ENCODE results near the gene SLC9C1. TPM values are rescaled to one million over a fixed set of nuclear protein-coding genes. Genes with fewer than 3 reads are reported as not detected.

The SLC9C1 gene
- total RNA-seq = 0.94 TPM
- polyA plus RNA-seq = 0.11 TPM
- long read RNA-seq, donor 1 = 0 reads
- long read RNA-seq, donor 2 = 0 reads
- long read RNA-seq, donor 3 = 0 reads
- long read RNA-seq, donor 4 = 0 reads
- long read RNA-seq, donor 5 = 0 reads
- long read RNA-seq, donor 6 = 0 reads
- long read RNA-seq, donor 7 = 0 reads
- long read RNA-seq, donor 8 = 0 reads
- long read RNA-seq, donor 9 = 0 reads
- long read RNA-seq, donor 10 = 0 reads

DNA sequence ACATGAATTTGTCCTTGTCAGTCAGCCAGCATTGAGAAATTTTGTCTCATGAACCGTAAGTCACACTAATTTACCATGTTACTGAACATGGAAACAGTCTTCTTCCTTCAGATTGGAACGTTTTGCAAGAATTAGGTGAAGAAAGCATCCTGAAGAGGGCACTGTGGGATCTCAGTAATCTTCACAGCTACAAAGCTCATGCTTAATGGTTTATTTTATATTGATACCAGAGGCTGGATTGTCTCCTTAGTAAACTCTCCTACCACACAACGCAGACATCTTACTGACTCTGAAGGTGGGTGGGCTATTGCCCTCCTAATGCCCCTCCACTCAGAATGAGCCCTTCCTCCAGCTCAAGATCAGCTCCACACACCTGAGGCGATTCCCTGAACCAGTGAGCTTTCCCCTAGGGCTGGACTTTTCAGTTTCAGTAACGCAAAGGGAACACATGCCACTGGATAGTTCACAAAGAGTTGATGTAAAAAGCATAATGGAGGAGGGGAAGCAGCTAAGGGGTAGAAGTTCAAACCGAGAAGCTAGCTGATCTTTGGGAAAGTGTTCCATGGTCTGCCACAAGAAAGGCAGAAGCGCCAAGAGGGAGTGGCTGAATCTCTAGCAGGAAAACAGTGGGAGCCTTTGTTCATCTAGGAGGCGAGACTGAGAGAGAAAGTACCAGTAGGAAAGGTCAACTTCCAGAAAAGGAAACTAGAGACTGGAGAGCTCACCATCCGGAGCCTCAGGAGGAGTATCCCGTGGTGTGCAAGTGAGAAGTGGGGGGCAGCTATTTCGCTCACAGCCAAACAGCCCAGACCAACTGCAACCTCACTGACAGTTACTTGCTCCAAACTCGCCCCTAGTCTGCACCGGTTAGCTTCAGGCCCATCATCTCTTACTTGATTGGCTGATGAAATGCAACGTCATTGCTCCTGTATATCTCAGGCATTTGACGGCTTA, at the start of gene SLC9C1:
TSS of gene SLC9C1 (minus strand) at position 849 of the 954 bp plus-strand sequence. CDS start 7,425 bp downstream, outside the sequence.
- DNase-seq (ENCODE audit: low read depth in 6 of 9, low spot score in 9 of 9) = peak in 8 of 9 donors; percentile 73 to 92 (median 76)
- H3K4me3 ChIP-seq (ENCODE audit: low read length in 2 of 2) = peak within 1 kb of the TSS; percentile 43 to 50
- 53% methylated on average over 15 of the region's 15 CpGs for WGBS
- peaks cover 1 to 9% of the 10 kb centered on the region in 2 donors for H3K4me1 ChIP-seq (ENCODE audit: control insufficient read depth in 2 of 2, insufficient read depth in 2 of 2, low read length in 2 of 2)
- H3K9me3 ChIP-seq (ENCODE audit: control insufficient read depth in 2 of 2, insufficient read depth in 1 of 2, low read length in 1 of 2) = no peaks in the 10 kb centered on the region
- peak within 1 kb of the TSS; percentile 60 to 70 for H3K27ac ChIP-seq (ENCODE audit: low read depth in 1 of 2, low read length in 1 of 2)
- H3K27me3 ChIP-seq (ENCODE audit: control insufficient read depth in 2 of 2, insufficient read depth in 1 of 2, low read length in 1 of 2) = no peaks in the 10 kb centered on the region
- H3K36me3 ChIP-seq (ENCODE audit: control insufficient read depth in 2 of 2, insufficient read depth in 2 of 2, low read length in 1 of 2) = no peaks in the 10 kb centered on the region

- 97% methylated on average over 2 of the region's 2 CpGs for WGBS
Measured at GRCh38 chr3:112341386-112341785, 47.4 kb upstream of the SLC9C1 start.

DNA sequence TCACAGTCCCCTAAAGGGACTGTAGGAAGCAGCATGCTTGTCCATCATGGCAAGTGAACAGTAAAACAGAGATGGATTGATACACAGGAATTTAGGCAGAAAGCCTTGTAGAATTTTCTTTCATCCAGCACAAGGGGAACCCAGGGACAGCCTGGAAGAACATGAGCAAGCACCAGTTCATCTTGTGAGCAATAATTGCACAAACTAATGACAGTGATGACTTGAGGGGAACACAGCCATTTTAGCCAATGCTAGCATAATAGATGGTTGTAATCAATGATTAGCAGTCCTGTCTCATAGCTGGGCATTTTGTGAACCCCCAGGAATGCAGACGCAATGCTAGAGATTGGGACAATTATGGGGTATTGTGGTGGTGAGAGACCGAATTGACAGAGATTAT, 45.6 kb upstream of the SLC9C1 start:
- Histone ChIP-seq H3K36me3 (ENCODE audit: control insufficient read depth in 2 of 2, insufficient read depth in 2 of 2, low read length in 1 of 2) (peaks cover 3 to 23% of the 10 kb centered on the region in 2 donors), H3K4me3 (ENCODE audit: low read length in 2 of 2) (no peak overlapping the region), H3K27ac (ENCODE audit: low read depth in 1 of 2, low read length in 1 of 2) (no peak overlapping the region), H3K4me1 (ENCODE audit: control insufficient read depth in 2 of 2, insufficient read depth in 2 of 2, low read length in 2 of 2) (peaks cover 12 to 14% of the 10 kb centered on the region in 2 donors), H3K9me3 (ENCODE audit: control insufficient read depth in 2 of 2, insufficient read depth in 1 of 2, low read length in 1 of 2) (peaks cover 0 to 3% of the 10 kb centered on the region in 2 donors), H3K27me3 (ENCODE audit: control insufficient read depth in 2 of 2, insufficient read depth in 1 of 2, low read length in 1 of 2) (no peaks in the 10 kb centered on the region)
- DNase-seq (ENCODE audit: low read depth in 6 of 9, low spot score in 9 of 9) = no peak
- WGBS = 98% methylated on average over 2 of the region's 2 CpGs

More at GRCh38 chr3:112341386-112341785, 47.4 kb upstream of the SLC9C1 start:
- Histone ChIP-seq H3K4me1 (ENCODE audit: control insufficient read depth in 2 of 2, insufficient read depth in 2 of 2, low read length in 2 of 2) (peaks cover 3 to 4% of the 10 kb centered on the region in 2 donors), H3K27me3 (ENCODE audit: control insufficient read depth in 2 of 2, insufficient read depth in 1 of 2, low read length in 1 of 2) (no peaks in the 10 kb centered on the region), H3K36me3 (ENCODE audit: control insufficient read depth in 2 of 2, insufficient read depth in 2 of 2, low read length in 1 of 2) (peaks cover 13 to 32% of the 10 kb centered on the region in 2 donors), H3K9me3 (ENCODE audit: control insufficient read depth in 2 of 2, insufficient read depth in 1 of 2, low read length in 1 of 2) (peaks cover 0 to 3% of the 10 kb centered on the region in 2 donors), H3K27ac (ENCODE audit: low read depth in 1 of 2, low read length in 1 of 2) (no peak overlapping the region), H3K4me3 (ENCODE audit: low read length in 2 of 2) (no peak overlapping the region)
- no peak for DNase-seq (ENCODE audit: low read depth in 6 of 9, low spot score in 9 of 9)

DNA sequence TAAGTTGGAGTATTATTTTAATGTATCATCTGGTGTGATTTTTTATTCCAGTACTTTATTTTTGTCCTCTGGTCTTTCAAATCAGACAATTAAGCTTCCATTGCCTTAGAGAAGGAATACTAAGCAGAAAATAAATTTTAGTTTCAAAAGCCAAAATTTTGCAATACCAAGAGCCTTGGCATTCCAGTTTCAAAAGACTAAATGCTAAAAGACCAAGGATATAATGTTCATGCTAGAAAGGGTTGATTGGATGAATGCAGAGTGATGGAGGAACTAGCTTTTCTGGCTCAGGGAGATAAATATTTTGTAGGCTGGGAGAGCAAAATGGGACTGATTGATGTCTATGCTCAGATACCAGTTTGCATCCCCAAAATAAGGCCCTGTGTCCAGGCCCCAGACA, 45.1 kb upstream of the SLC9C1 start:
- no peaks in the 10 kb centered on the region for H3K27me3 ChIP-seq (ENCODE audit: control insufficient read depth in 2 of 2, insufficient read depth in 1 of 2, low read length in 1 of 2)
- no peak overlapping the region for H3K27ac ChIP-seq (ENCODE audit: low read depth in 1 of 2, low read length in 1 of 2)
- no peak for DNase-seq (ENCODE audit: low read depth in 6 of 9, low spot score in 9 of 9)
- H3K4me3 ChIP-seq (ENCODE audit: low read length in 2 of 2) = no peak overlapping the region
- H3K9me3 ChIP-seq (ENCODE audit: control insufficient read depth in 2 of 2, insufficient read depth in 1 of 2, low read length in 1 of 2) = peaks cover 0 to 3% of the 10 kb centered on the region in 2 donors
- H3K4me1 ChIP-seq (ENCODE audit: control insufficient read depth in 2 of 2, insufficient read depth in 2 of 2, low read length in 2 of 2) = peaks cover 12 to 15% of the 10 kb centered on the region in 2 donors
- H3K36me3 ChIP-seq (ENCODE audit: control insufficient read depth in 2 of 2, insufficient read depth in 2 of 2, low read length in 1 of 2) = peaks cover 3 to 19% of the 10 kb centered on the region in 2 donors

- H3K27me3 ChIP-seq (ENCODE audit: control insufficient read depth in 2 of 2, insufficient read depth in 1 of 2, low read length in 1 of 2) = no peaks in the 10 kb centered on the region
- no peak overlapping the region for H3K27ac ChIP-seq (ENCODE audit: low read depth in 1 of 2, low read length in 1 of 2)
- no peak for DNase-seq (ENCODE audit: low read depth in 6 of 9, low spot score in 9 of 9)
- peaks cover 12 to 17% of the 10 kb centered on the region in 2 donors for H3K4me1 ChIP-seq (ENCODE audit: control insufficient read depth in 2 of 2, insufficient read depth in 2 of 2, low read length in 2 of 2)
- H3K9me3 ChIP-seq (ENCODE audit: control insufficient read depth in 2 of 2, insufficient read depth in 1 of 2, low read length in 1 of 2) = peaks cover 0 to 3% of the 10 kb centered on the region in 2 donors
- 90% methylated on average over 2 of the region's 2 CpGs for WGBS
- no peak overlapping the region for H3K4me3 ChIP-seq (ENCODE audit: low read length in 2 of 2)
- H3K36me3 ChIP-seq (ENCODE audit: control insufficient read depth in 2 of 2, insufficient read depth in 2 of 2, low read length in 1 of 2) = peaks cover 3 to 19% of the 10 kb centered on the region in 2 donors
Measured at GRCh38 chr3:112338727-112339056, 44.7 kb upstream of the SLC9C1 start.

- Histone ChIP-seq H3K4me1 (ENCODE audit: control insufficient read depth in 2 of 2, insufficient read depth in 2 of 2, low read length in 2 of 2) (peaks cover 12 to 17% of the 10 kb centered on the region in 2 donors), H3K27ac (ENCODE audit: low read depth in 1 of 2, low read length in 1 of 2) (no peak overlapping the region), H3K9me3 (ENCODE audit: control insufficient read depth in 2 of 2, insufficient read depth in 1 of 2, low read length in 1 of 2) (peaks cover 0 to under 1% of the 10 kb centered on the region in 2 donors), H3K36me3 (ENCODE audit: control insufficient read depth in 2 of 2, insufficient read depth in 2 of 2, low read length in 1 of 2) (peaks cover under 1 to 19% of the 10 kb centered on the region in 2 donors), H3K27me3 (ENCODE audit: control insufficient read depth in 2 of 2, insufficient read depth in 1 of 2, low read length in 1 of 2) (no peaks in the 10 kb centered on the region), H3K4me3 (ENCODE audit: low read length in 2 of 2) (no peak overlapping the region)
- no peak for DNase-seq (ENCODE audit: low read depth in 6 of 9, low spot score in 9 of 9)
- 96% methylated on average over 6 of the region's 6 CpGs for WGBS
Measured at GRCh38 chr3:112338021-112338726, 44.2 kb upstream of the SLC9C1 start.

DNA sequence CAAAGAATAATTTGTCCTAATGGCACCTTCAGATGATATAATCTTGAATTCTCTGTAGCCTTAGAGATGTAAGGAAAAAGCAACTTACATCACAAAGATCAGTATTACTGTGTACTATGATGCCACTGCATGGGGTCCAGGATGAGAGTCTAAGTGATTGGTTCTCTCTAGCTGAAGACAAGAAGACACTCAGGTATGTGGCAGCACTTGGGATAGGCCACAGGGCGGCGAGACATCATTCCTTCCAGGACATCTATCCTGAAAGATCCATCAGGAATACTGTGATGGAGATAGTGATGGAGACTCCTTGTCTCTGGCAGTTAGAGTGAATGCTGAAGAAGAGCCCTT, 41.4 kb upstream of the SLC9C1 start:
- Histone ChIP-seq H3K4me1 (ENCODE audit: control insufficient read depth in 2 of 2, insufficient read depth in 2 of 2, low read length in 2 of 2) (peaks cover 14 to 17% of the 10 kb centered on the region in 2 donors), H3K4me3 (ENCODE audit: low read length in 2 of 2) (no peak overlapping the region), H3K27me3 (ENCODE audit: control insufficient read depth in 2 of 2, insufficient read depth in 1 of 2, low read length in 1 of 2) (no peaks in the 10 kb centered on the region), H3K27ac (ENCODE audit: low read depth in 1 of 2, low read length in 1 of 2) (no peak overlapping the region), H3K9me3 (ENCODE audit: control insufficient read depth in 2 of 2, insufficient read depth in 1 of 2, low read length in 1 of 2) (no peaks in the 10 kb centered on the region), H3K36me3 (ENCODE audit: control insufficient read depth in 2 of 2, insufficient read depth in 2 of 2, low read length in 1 of 2) (peaks cover 0 to 7% of the 10 kb centered on the region in 2 donors)
- WGBS = over 99% methylated on average over 2 of the region's 2 CpGs
- DNase-seq (ENCODE audit: low read depth in 6 of 9, low spot score in 9 of 9) = no peak

DNA sequence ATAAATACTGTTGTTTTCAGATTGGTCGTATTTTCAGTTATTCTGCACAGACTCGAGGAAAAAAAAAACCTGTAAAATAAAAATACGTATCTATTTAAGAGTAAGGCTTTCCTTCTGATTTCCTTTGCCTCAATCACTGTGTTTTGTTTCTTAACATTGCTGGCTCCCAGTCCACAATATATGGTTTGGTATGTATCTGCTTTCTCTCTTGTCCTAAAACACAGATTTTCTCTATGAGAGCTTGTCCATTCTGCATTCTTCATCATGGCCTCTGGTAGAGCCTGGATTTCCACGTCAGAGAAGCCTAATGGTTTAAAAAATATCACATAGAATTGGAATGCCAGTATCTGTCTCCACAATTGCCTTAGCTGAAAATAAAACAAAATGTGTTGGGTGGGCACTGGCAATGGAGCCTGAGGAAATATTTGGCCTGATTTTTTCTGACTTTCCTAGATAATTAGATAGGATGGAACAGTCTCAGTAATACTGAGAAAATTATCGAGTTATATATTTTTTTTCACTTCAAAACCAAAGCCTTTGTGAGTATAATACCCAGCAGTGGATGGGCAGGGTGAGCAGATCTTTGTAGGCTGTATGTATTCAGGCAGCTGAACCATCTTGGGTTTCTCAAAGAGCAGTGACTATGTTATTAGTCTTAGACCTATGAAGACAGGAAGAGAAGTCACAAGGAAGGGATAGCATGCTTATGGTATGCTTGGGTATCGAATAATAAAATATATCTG, 40.8 kb upstream of the SLC9C1 start:
- DNase-seq (ENCODE audit: low read depth in 6 of 9, low spot score in 9 of 9) = peak in 1 of 9 donors; percentile 28
- H3K36me3 ChIP-seq (ENCODE audit: control insufficient read depth in 2 of 2, insufficient read depth in 2 of 2, low read length in 1 of 2) = peaks cover 0 to 7% of the 10 kb centered on the region in 2 donors
- H3K4me1 ChIP-seq (ENCODE audit: control insufficient read depth in 2 of 2, insufficient read depth in 2 of 2, low read length in 2 of 2) = peaks cover 14 to 17% of the 10 kb centered on the region in 2 donors
- no peaks in the 10 kb centered on the region for H3K9me3 ChIP-seq (ENCODE audit: control insufficient read depth in 2 of 2, insufficient read depth in 1 of 2, low read length in 1 of 2)
- no peaks in the 10 kb centered on the region for H3K27me3 ChIP-seq (ENCODE audit: control insufficient read depth in 2 of 2, insufficient read depth in 1 of 2, low read length in 1 of 2)
- peak overlapping the region in 1 of 2 donors; percentile 85 for H3K27ac ChIP-seq (ENCODE audit: low read depth in 1 of 2, low read length in 1 of 2)
- H3K4me3 ChIP-seq (ENCODE audit: low read length in 2 of 2) = peak overlapping the region; percentile 84 to 86
- WGBS = 34% methylated on average over 6 of the region's 6 CpGs

Data from thymus (tissue), 14 donors.